Activated B cell treated with CpG ODN at 0.5 μM for 24 hours (primary cell): Measurements from ENCODE around the gene CAMKK1. TPM values are rescaled to one million over a fixed set of nuclear protein-coding genes. Genes with fewer than 3 reads are reported as not detected.

Experiments
- ATAC-seq: fragments of 200-7000 bp; cut with Tn5 transposase; one replicate; pipeline ENCODE4 v1.10.0; 2021; ENCODE audit warnings: low read depth, mild to moderate bottlenecking, moderate library complexity
- CTCF ChIA-PET: fragments of 350-600 bp; sonication (Branson Sonifier 250); formaldehyde crosslinking; loops from one replicate; lab custom pipeline; 2021; ENCODE audit warnings: antibody characterized with exemption; lab: Charles Lee
- POLR2A ChIA-PET: fragments of 350-600 bp; sonication (Branson Sonifier 250); formaldehyde crosslinking; loops from one replicate; lab custom pipeline; 2021; ENCODE audit warnings: antibody characterized with exemption; lab: Charles Lee
- DNase-seq: peaks from one replicate; pipeline ENCODE4 v3.0.0; 2022
- H3K27ac Mint-ChIP-seq: one replicate; pipeline ENCODE4 v1.8.0; 2020; ENCODE audit warnings: mixed read lengths
- H3K27me3 Mint-ChIP-seq: one replicate; pipeline ENCODE4 v1.8.0; 2021; ENCODE audit warnings: mixed read lengths
- H3K36me3 Mint-ChIP-seq: one replicate; pipeline ENCODE4 v1.8.0; 2021; ENCODE audit warnings: low read depth, mixed read lengths
- H3K4me1 Mint-ChIP-seq: one replicate; pipeline ENCODE4 v1.8.0; 2021; ENCODE audit warnings: mixed read lengths
- H3K4me3 Mint-ChIP-seq: one replicate; pipeline ENCODE4 v1.8.0; 2020; ENCODE audit warnings: mild to moderate bottlenecking, mixed read lengths
- H3K9me3 Mint-ChIP-seq: one replicate; pipeline ENCODE4 v1.8.0; 2020; ENCODE audit warnings: mixed read lengths
- intact Hi-C: fragments of 100-400 bp; cut with micrococcal nuclease; formaldehyde crosslinking; loops from one replicate; pipeline ENCODE4 v1.15.1; 2024
- total RNA-seq: library from RNA; stranded (reverse); gene quantifications from 2 replicates; pipeline ENCODE4 v1.2.3, GENCODE V29; 2022
- TF ChIP-seq, protein P1 (sequence below): fragments of 200-600 bp; IDR thresholded peaks from one replicate; pipeline ENCODE4 v1.8.0; 2022; ENCODE audit warnings: antibody characterized with exemption, mild to moderate bottlenecking

CAMKK1 gene
- total RNA-seq, 1 donor from 2014 or later, result 6.1 TPM

DNA sequence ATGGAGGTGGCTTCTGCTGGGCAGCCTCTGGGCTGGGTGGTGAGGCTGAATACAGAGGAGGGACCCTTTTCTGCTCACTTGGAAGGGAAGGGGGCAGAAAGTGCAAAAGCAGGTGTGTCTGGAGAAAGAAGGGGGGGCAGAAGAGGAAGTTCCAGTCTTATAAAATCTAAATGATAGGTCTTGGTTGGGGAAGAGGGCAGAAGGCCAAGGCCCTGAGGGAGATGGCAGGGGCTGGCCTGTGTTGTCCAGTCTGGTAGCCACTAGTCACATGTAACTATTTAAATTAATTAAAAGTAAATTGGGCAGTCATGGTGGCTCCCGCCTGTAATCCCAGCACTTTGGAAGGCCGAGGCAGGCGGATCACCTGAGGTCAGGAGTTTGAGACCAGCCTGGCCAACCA, 2.5 kb upstream of the CAMKK1 start:
- ChIA-PET CTCF (interaction anchor here (0.9 kb wide), 1 partner anchor 19 kb away, joined by 4 read pairs; no protein-coding TSS in a partner anchor), POLR2A (interaction anchor here (0.6 to 3.2 kb wide), 4 partner anchors 9 to 69 kb away, joined by 3 to 43 read pairs (median 21); partner anchors contain the start of gene ATP2A3)
- Mint-ChIP-seq H3K27me3 (no peaks in the 10 kb centered on the region), H3K36me3 (no peaks in the 10 kb centered on the region), H3K4me1 (peaks cover 30% of the 10 kb centered on the region), H3K4me3 (no peak overlapping the region), H3K27ac (no peak overlapping the region), H3K9me3 (no peaks in the 10 kb centered on the region)
- intact Hi-C loops, result no loop called here
- ATAC-seq, result no peak
- DNase-seq, result no peak
- TF ChIP-seq, protein P1, sequence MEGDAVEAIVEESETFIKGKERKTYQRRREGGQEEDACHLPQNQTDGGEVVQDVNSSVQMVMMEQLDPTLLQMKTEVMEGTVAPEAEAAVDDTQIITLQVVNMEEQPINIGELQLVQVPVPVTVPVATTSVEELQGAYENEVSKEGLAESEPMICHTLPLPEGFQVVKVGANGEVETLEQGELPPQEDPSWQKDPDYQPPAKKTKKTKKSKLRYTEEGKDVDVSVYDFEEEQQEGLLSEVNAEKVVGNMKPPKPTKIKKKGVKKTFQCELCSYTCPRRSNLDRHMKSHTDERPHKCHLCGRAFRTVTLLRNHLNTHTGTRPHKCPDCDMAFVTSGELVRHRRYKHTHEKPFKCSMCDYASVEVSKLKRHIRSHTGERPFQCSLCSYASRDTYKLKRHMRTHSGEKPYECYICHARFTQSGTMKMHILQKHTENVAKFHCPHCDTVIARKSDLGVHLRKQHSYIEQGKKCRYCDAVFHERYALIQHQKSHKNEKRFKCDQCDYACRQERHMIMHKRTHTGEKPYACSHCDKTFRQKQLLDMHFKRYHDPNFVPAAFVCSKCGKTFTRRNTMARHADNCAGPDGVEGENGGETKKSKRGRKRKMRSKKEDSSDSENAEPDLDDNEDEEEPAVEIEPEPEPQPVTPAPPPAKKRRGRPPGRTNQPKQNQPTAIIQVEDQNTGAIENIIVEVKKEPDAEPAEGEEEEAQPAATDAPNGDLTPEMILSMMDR, result no peak

DNA sequence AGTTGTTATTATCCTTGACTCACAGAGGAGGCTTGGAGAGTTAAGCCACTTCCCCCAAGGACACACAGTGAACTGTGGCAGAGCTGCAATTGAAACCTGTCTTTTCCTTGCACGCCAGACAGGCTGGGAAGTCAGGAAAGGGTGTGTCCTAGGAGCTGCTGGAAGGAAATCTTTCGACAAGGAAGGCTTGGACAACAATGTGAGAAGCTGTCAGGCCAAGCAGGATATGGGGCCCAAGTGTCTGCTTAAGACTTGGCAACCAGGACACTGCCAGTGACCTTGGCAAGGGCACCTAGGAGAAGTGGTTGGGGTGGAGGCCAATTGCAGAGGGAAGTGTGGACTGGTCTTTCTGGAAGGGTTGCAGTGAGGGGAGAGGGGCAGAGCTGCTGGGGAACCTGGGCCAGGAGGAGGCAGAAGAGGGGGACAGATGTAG, 2.1 kb upstream of the CAMKK1 start:
- Mint-ChIP-seq H3K9me3 (no peaks in the 10 kb centered on the region), H3K36me3 (no peaks in the 10 kb centered on the region), H3K27me3 (no peaks in the 10 kb centered on the region), H3K4me3 (no peak overlapping the region), H3K4me1 (peaks cover 34% of the 10 kb centered on the region), H3K27ac (no peak overlapping the region)
- ChIA-PET CTCF (interaction anchor here (0.9 to 1.9 kb wide), 2 partner anchors 19 to 157 kb away, joined by 4 to 5 read pairs; no protein-coding TSS in a partner anchor), POLR2A (interaction anchor here (0.6 to 3.2 kb wide), 4 partner anchors 10 to 69 kb away, joined by 3 to 43 read pairs (median 21); partner anchors contain the start of gene ATP2A3)
- intact Hi-C loops, result no loop called here
- TF ChIP-seq, protein P1, result no peak
- no peak for ATAC-seq
- DNase-seq, result no peak

DNA sequence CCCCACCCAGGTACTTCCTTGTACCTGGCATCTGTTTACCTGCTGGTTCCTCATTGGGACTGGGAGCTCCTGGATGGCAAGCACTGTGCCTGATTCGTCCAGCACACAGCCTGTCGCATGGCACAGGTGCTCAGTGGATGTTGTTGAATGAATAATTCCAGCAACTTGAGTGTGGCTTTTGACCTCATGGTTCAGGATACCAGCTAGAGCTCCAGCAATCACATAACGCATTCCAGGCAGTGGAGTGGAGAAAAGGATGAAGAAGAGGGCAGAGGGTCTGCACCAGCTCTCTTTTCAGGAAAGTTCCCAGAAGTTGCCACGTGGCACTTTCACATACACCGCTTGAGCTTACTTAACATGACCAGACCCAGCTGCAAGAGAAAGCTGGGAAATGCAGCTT, 1.3 kb upstream of the CAMKK1 start:
- peak overlapping the region; percentile 81 for H3K4me3 Mint-ChIP-seq
- DNase-seq, result no peak
- no peaks in the 10 kb centered on the region for H3K27me3 Mint-ChIP-seq
- peaks cover 37% of the 10 kb centered on the region for H3K4me1 Mint-ChIP-seq
- H3K9me3 Mint-ChIP-seq, result no peaks in the 10 kb centered on the region
- no peaks in the 10 kb centered on the region for H3K36me3 Mint-ChIP-seq
- no peak overlapping the region for H3K27ac Mint-ChIP-seq
- TF ChIP-seq, protein P1, result no peak
- ChIA-PET CTCF (interaction anchor here (1.0 to 1.9 kb wide), 2 partner anchors 13 to 157 kb away, joined by 3 to 5 read pairs; no protein-coding TSS in a partner anchor), POLR2A (interaction anchor here (0.5 to 3.2 kb wide), 6 partner anchors 10 to 443 kb away, joined by 3 to 43 read pairs (median 6); no protein-coding TSS in a partner anchor)
- intact Hi-C loops, result no loop called here
- no peak for ATAC-seq

DNA sequence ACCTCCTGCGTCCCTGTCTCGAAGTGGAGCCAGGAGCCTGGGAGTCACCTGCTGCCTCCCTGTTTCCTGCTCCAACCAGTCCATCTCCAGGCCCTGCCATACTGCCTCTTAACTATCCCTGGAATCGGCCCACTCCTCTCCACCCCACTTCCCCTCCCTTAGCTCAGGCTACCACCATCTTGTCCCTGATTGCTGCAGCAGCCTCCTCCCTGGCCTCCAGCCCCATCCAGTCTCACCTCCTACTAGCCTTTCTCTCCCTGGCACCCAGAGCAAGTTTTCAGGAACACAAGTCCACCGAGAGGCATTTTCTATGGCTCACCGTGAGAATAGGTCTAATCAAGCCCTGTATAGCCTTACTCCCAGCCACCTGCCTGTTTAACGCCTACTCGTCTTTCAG, 865 bp upstream of the CAMKK1 start:
- intact Hi-C loops, result loop anchor here (1.0 kb wide), 4 partner anchors 11 to 70 kb away; partner anchors contain the start of gene NCBP3
- no peaks in the 10 kb centered on the region for H3K36me3 Mint-ChIP-seq
- ChIA-PET CTCF (interaction anchor here (1.0 to 1.9 kb wide), 3 partner anchors 14 to 156 kb away, joined by 3 to 5 read pairs (median 4); partner anchors contain the start of gene P2RX1), POLR2A (interaction anchor here (0.5 to 3.2 kb wide), 6 partner anchors 11 to 210 kb away, joined by 3 to 43 read pairs (median 6); partner anchors contain the start of gene P2RX1)
- H3K27ac Mint-ChIP-seq, result peak overlapping the region; percentile 77
- ATAC-seq (no peak), DNase-seq (no peak)
- TF ChIP-seq, protein P1, result no peak
- no peaks in the 10 kb centered on the region for H3K27me3 Mint-ChIP-seq
- H3K4me3 Mint-ChIP-seq, result peak overlapping the region; percentile 81
- no peaks in the 10 kb centered on the region for H3K9me3 Mint-ChIP-seq
- peaks cover 38% of the 10 kb centered on the region for H3K4me1 Mint-ChIP-seq
